Nephron progenitor cell (in vitro differentiated cells): Measurements from ENCODE around the gene DPP6.

ENCODE experiments used
- DNase-seq: peaks from one replicate; pipeline ENCODE4 v3.0.0; 2021
- H3K27ac Mint-ChIP-seq: 2 replicates; pipeline ENCODE4 v1.8.0; 2021; ENCODE audit warnings: mild to moderate bottlenecking, moderate library complexity, mixed read lengths
- H3K27me3 Mint-ChIP-seq: 2 replicates; pipeline ENCODE4 v1.8.0; 2021; ENCODE audit warnings: mild to moderate bottlenecking, low read depth, mixed read lengths; ENCODE audit not compliant: poor library complexity
- H3K36me3 Mint-ChIP-seq: 2 replicates; pipeline ENCODE4 v1.8.0; 2021; ENCODE audit warnings: low read depth, mixed read lengths
- H3K4me1 Mint-ChIP-seq: 2 replicates; pipeline ENCODE4 v1.8.0; 2021; ENCODE audit warnings: mixed read lengths
- H3K4me3 Mint-ChIP-seq: 2 replicates; pipeline ENCODE4 v1.8.0; 2021; ENCODE audit warnings: mild to moderate bottlenecking, moderate library complexity, mixed read lengths
- H3K9me3 Mint-ChIP-seq: 2 replicates; pipeline ENCODE4 v1.8.0; 2021; ENCODE audit warnings: mild to moderate bottlenecking, moderate library complexity, mixed read lengths
- CTCF ChIP-seq: fragments of 200-600 bp; sonication (generic); IDR thresholded peaks from 2 replicates; pipeline ENCODE4 v1.5.0; 2021; ENCODE audit warnings: antibody characterized with exemption

DPP6 gene

GRCh38 chr7:154909241-154910105, 857.3 kb downstream of the DPP6 start:
- no peaks in the 10 kb centered on the region for H3K36me3 Mint-ChIP-seq
- no peak for TF ChIP-seq CTCF
- peaks cover 47% of the 10 kb centered on the region for H3K9me3 Mint-ChIP-seq
- no peak overlapping the region for H3K4me3 Mint-ChIP-seq
- H3K4me1 Mint-ChIP-seq: peaks cover 5% of the 10 kb centered on the region
- DNase-seq: no peak
- H3K27ac Mint-ChIP-seq: no peak overlapping the region
- peaks cover 26% of the 10 kb centered on the region for H3K27me3 Mint-ChIP-seq

DNA sequence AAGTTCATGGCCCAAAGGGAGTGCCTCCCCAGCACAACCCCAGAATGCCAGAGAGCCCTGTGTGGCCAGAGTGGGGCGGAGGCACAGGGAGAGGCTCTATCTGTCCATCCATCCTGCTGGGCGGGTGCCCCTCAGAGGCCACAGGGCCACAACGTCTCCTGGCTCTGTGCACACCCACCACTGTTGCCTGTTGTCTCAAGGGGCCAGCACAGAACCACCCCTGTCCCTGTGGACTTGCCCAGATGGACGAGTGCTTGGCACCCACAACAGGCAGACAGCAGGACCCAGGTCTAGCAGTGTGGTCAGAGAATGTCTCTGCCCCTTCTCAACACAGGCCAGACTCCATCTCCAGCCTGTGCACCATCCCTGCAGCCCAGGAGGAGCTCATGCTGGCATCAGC, 857.9 kb downstream of the DPP6 start:
- peaks cover 5% of the 10 kb centered on the region for H3K4me1 Mint-ChIP-seq
- DNase-seq: no peak
- peaks cover 26% of the 10 kb centered on the region for H3K27me3 Mint-ChIP-seq
- H3K4me3 Mint-ChIP-seq: no peak overlapping the region
- no peak overlapping the region for H3K27ac Mint-ChIP-seq
- H3K9me3 Mint-ChIP-seq: peaks cover 41% of the 10 kb centered on the region
- no peak for TF ChIP-seq CTCF
- H3K36me3 Mint-ChIP-seq: no peaks in the 10 kb centered on the region

- Mint-ChIP-seq H3K4me3 (no peak overlapping the region), H3K4me1 (peaks cover 5% of the 10 kb centered on the region), H3K27ac (no peak overlapping the region), H3K9me3 (peaks cover 36% of the 10 kb centered on the region), H3K27me3 (peaks cover 23% of the 10 kb centered on the region), H3K36me3 (no peaks in the 10 kb centered on the region)
- no peak for DNase-seq
- TF ChIP-seq CTCF: no peak
Observed at GRCh38 chr7:154910977-154911376, 858.8 kb downstream of the DPP6 start.

GRCh38 chr7:154911411-154911810, 859.2 kb downstream of the DPP6 start:
- Mint-ChIP-seq H3K36me3 (no peaks in the 10 kb centered on the region), H3K9me3 (peaks cover 36% of the 10 kb centered on the region), H3K4me1 (peaks cover 5% of the 10 kb centered on the region), H3K27ac (no peak overlapping the region), H3K4me3 (no peak overlapping the region), H3K27me3 (peaks cover 23% of the 10 kb centered on the region)
- no peak for TF ChIP-seq CTCF
- no peak for DNase-seq

DNA sequence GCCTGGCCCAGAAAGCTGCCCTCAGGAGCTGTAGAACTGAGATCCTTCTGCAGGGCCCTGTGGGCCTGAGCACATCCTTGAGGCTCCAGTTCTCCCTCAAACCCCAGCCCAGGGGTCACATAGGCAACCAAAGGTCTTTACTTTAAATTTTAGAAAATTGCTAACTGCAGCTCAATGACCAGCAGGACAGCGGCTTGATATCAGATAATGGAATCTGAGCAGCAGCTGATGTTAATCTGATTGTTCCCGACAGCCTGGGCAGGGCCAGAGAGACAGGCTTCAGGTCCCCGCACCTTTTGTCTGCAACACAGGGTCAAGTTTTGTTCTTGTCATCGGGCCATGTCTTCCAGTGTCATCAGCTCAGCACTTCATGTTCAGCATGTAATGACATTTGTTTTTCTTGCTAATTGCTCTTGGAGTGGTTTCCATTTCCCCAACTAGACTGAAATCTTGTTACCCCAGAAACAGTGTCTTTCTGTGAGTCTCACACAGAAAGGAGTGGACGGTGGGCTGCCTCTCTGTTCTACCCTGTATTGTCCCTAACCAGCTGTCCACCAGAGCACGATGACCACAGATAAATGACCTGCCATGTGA, 859.8 kb downstream of the DPP6 start:
- Mint-ChIP-seq H3K27me3 (peaks cover 23% of the 10 kb centered on the region), H3K4me3 (no peak overlapping the region), H3K36me3 (no peaks in the 10 kb centered on the region), H3K27ac (no peak overlapping the region), H3K4me1 (peaks cover 5% of the 10 kb centered on the region), H3K9me3 (peaks cover 36% of the 10 kb centered on the region)
- no peak for TF ChIP-seq CTCF
- no peak for DNase-seq
